Measurements from ENCODE around the gene PRM1. TPM values are rescaled to one million over a fixed set of nuclear protein-coding genes. Genes with fewer than 3 reads are reported as not detected.

Gene PRM1
- total and polyA plus RNA-seq, 2 of the 13 experiments (the other 11 are each of a cell fraction or from before 2014, with no cell fraction given) = not detected

DNA sequence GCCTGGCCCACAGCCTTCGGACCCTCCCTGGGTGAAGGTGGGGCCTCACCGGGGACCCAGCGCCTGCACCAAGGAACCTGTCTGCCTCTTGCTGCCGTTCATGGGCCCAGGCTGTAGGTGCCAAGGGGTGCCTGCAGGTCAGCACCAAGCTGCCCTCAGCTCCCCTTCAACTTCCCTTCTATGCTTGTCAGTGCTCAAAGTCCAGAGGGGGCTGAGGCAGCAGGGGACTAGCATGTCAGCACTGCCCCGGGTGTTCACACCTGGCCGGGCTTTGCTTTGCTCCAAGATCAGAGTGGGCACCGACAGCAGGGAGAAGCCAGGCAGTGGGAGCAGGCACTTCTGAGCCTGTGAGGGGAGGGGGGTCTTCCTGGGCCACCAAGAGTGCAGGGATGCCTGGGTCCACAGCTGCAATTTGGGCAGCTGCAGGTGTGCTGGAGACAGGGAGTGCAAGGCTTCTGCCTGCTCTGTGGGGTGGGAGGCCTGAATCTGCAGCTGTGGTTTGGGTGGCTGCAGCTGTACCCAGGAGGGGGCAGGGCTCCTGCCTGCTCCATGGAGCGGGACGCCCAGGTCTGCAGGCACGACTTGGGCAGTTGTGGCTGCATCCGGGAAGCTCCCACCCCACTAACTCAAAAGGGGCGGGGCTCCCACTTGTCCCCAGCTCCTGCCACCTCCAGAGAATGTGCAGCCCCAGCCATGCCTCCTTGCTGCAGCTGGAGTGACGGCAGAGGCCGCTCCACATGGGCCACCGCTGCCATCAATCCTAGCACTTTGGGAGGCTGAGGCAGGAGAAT, 27.6 kb upstream of the PRM1 start (continued):
- TF ChIP-seq, protein P1, sequence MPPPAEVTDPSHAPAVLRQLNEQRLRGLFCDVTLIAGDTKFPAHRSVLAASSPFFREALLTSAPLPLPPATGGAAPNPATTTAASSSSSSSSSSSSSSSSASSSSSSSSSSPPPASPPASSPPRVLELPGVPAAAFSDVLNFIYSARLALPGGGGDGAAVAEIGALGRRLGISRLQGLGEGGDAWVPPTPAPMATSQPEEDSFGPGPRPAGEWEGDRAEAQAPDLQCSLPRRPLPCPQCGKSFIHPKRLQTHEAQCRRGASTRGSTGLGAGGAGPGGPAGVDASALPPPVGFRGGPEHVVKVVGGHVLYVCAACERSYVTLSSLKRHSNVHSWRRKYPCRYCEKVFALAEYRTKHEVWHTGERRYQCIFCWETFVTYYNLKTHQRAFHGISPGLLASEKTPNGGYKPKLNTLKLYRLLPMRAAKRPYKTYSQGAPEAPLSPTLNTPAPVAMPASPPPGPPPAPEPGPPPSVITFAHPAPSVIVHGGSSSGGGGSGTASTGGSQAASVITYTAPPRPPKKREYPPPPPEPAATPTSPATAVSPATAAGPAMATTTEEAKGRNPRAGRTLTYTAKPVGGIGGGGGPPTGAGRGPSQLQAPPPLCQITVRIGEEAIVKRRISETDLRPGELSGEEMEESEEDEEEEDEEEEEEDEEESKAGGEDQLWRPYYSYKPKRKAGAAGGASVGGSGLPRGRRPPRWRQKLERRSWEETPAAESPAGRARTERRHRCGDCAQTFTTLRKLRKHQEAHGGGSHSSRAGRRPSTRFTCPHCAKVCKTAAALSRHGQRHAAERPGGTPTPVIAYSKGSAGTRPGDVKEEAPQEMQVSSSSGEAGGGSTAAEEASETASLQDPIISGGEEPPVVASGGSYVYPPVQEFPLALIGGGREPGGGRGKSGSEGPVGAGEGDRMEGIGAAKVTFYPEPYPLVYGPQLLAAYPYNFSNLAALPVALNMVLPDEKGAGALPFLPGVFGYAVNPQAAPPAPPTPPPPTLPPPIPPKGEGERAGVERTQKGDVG (CRISPR knock-in tag; IDR thresholded peaks at IDR 0.05; ENCODE audit: borderline replicate concordance) = no peak; the same call in 1 of the 2 replicates
- no peak for TF ChIP-seq MTF2 (CRISPR knock-in tag; IDR thresholded peaks at IDR 0.05; ENCODE audit: borderline replicate concordance)
- TF ChIP-seq, protein P2, sequence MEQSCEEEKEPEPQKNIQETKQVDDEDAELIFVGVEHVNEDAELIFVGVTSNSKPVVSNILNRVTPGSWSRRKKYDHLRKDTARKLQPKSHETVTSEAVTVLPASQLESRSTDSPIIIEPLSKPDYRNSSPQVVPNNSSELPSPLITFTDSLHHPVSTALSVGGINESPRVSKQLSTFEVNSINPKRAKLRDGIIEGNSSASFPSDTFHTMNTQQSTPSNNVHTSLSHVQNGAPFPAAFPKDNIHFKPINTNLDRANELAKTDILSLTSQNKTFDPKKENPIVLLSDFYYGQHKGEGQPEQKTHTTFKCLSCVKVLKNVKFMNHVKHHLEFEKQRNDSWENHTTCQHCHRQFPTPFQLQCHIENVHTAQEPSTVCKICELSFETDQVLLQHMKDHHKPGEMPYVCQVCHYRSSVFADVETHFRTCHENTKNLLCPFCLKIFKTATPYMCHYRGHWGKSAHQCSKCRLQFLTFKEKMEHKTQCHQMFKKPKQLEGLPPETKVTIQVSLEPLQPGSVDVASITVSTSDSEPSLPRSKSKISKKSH (CRISPR knock-in tag; IDR thresholded peaks at IDR 0.05; ENCODE audit: borderline replicate concordance) = peak; percentile 98
- TF ChIP-seq, protein P3, sequence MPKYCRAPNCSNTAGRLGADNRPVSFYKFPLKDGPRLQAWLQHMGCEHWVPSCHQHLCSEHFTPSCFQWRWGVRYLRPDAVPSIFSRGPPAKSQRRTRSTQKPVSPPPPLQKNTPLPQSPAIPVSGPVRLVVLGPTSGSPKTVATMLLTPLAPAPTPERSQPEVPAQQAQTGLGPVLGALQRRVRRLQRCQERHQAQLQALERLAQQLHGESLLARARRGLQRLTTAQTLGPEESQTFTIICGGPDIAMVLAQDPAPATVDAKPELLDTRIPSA (CRISPR knock-in tag; IDR thresholded peaks at IDR 0.05; ENCODE audit: borderline replicate concordance) = no peak
- no peak; the same call in 1 of the 2 replicates for TF ChIP-seq YEATS2 (CRISPR knock-in tag; IDR thresholded peaks at IDR 0.05; ENCODE audit: borderline replicate concordance)
- no peak for TF ChIP-seq MAFK (conservative IDR thresholded peaks at IDR 0.05 in 1 of 2, IDR thresholded peaks at IDR 0.05 in 1 of 2; ENCODE audit: low read length in 2 of 2)
